HCT116 (cell line): ENCODE measurements around the gene CASZ1. TPM values are rescaled to one million over a fixed set of nuclear protein-coding genes. Genes with fewer than 3 reads are reported as not detected.

Source experiments
- ATAC-seq: fragments of 200-7000 bp; cut with Tn5 transposase; 2 replicates; pipeline ENCODE4 v1.9.1; 2020; ENCODE audit warnings: mild to moderate bottlenecking, moderate library complexity
- BruUV-seq: library from RNA; stranded (reverse); fragments of 400-500 nt; replicated peaks from 2 replicates; lab custom pipeline; 2021; lab: Mats Ljungman, UMichigan
- CTCF ChIA-PET: fragments of 300-600 bp; sonication (Branson Sonifier 250); formaldehyde crosslinking; loops from one replicate; lab custom pipeline; 2021; ENCODE audit warnings: antibody characterized with exemption; lab: Charles Lee
- POLR2A ChIA-PET: fragments of 300-600, 350-600 bp; sonication (Branson Sonifier 250); formaldehyde crosslinking; loops from one replicate; lab custom pipeline; 2021; ENCODE audit warnings: antibody characterized with exemption; lab: Charles Lee
- RAD21 ChIA-PET, 2 experiments: fragments of 300-600 bp; sonication (Branson Sonifier 250); formaldehyde crosslinking; loops; one replicate each; lab custom pipeline; 2023; ENCODE audit warnings: low total read pairs in 2 of 2; ENCODE audit not compliant: uncharacterized antibody in 2 of 2, unreplicated experiment in 2 of 2, low non-redundant PET in 1 of 2; lab: Charles Lee
- DNase-seq: peaks from one replicate; pipeline ENCODE4 v3.0.0-alpha.2; 2010; ENCODE audit warnings: low read depth, low spot score
- H2AFZ ChIP-seq: fragments of 200-600 bp; shearing (Covaris generic), sonication (generic); 2 replicates; pipeline ENCODE4 v1.6.1; 2017; ENCODE audit warnings: low read depth, mixed run types, mixed read lengths, antibody characterized with exemption, low read length; ENCODE audit not compliant: poor library complexity, severe bottlenecking
- H3K27ac ChIP-seq: 2 replicates; pipeline ENCODE4 v1.5.1; 2012; ENCODE audit warnings: low read depth, low read length
- H3K27me3 ChIP-seq: fragments of 200-600 bp; sonication (generic); 2 replicates; pipeline ENCODE4 v1.6.1; 2016; ENCODE audit warnings: mixed run types, low read length, mixed read lengths; ENCODE audit not compliant: insufficient read depth
- H3K36me3 ChIP-seq, 2 experiments: fragments of 200-500 bp in 1 of 2; fragments of 200-600 bp in 1 of 2; sonication (Bioruptor generic) in 1 of 2; sonication (generic) in 1 of 2; 2 replicates each; pipeline versions ENCODE4 v1.5.1 to v1.6.1; 2014 to 2016; ENCODE audit warnings: low read length in 2 of 2, inconsistent platforms in 1 of 2, mixed read lengths in 1 of 2, mixed run types in 1 of 2; ENCODE audit not compliant: insufficient read depth in 2 of 2, control insufficient read depth in 1 of 2
- H3K4me1 ChIP-seq, 2 experiments: fragments of 200-600 bp in 1 of 2; sonication (generic) in 1 of 2; 2 replicates each; pipeline versions ENCODE4 v1.5.1 to v1.6.1; 2012 to 2017; ENCODE audit warnings: low read length in 2 of 2, inconsistent platforms in 1 of 2, mild to moderate bottlenecking in 1 of 2, mixed read lengths in 1 of 2, mixed run types in 1 of 2, moderate library complexity in 1 of 2; ENCODE audit not compliant: insufficient read depth in 2 of 2, control insufficient read depth in 1 of 2
- H3K4me2 ChIP-seq: fragments of 200-600 bp; sonication (generic); 2 replicates; pipeline ENCODE4 v1.6.1; 2017; ENCODE audit warnings: mixed run types, low read length, mixed read lengths
- H3K4me3 ChIP-seq, 2 experiments: fragments of 200-600 bp in 1 of 2; sonication (generic) in 1 of 2; replicated peaks in 1 of 2; 2 replicates each; pipeline ENCODE4 v1.5.1; 2011 to 2016; ENCODE audit warnings: low read length in 2 of 2, control low read depth in 1 of 2, low read depth in 1 of 2, mild to moderate bottlenecking in 1 of 2, mixed read lengths in 1 of 2, mixed run types in 1 of 2
- H3K79me2 ChIP-seq: fragments of 200-600 bp; sonication (generic); 2 replicates; pipeline ENCODE4 v1.6.1; 2017; ENCODE audit warnings: mild to moderate bottlenecking, mixed run types, low read length, moderate library complexity, mixed read lengths; ENCODE audit not compliant: insufficient read depth
- H3K9ac ChIP-seq: fragments of 200-600 bp; sonication (generic); 2 replicates; pipeline ENCODE4 v1.6.1; 2016; ENCODE audit warnings: low read length, mixed read lengths
- H3K9me2 ChIP-seq: fragments of 200-600 bp; sonication (generic), shearing (Covaris generic); 2 replicates; pipeline ENCODE4 v1.6.1; 2017; ENCODE audit warnings: mixed run types, mild to moderate bottlenecking, moderate library complexity; ENCODE audit not compliant: insufficient read depth
- H3K9me3 ChIP-seq, 2 experiments: fragments of 200-500 bp in 1 of 2; fragments of 200-600 bp in 1 of 2; sonication (Bioruptor generic) in 1 of 2; sonication (generic) in 1 of 2; 2 replicates each; pipeline ENCODE4 v1.6.1; 2014 to 2017; ENCODE audit warnings: low read length in 2 of 2, mixed read lengths in 2 of 2, inconsistent platforms in 1 of 2, low read depth in 1 of 2, mild to moderate bottlenecking in 1 of 2, mixed run types in 1 of 2, moderate library complexity in 1 of 2; ENCODE audit not compliant: control insufficient read depth in 1 of 2, insufficient read depth in 1 of 2
- H4K20me1 ChIP-seq: fragments of 200-600 bp; sonication (generic), shearing (Covaris generic); 2 replicates; pipeline ENCODE4 v1.6.1; 2017; ENCODE audit warnings: mixed run types, mild to moderate bottlenecking, moderate library complexity; ENCODE audit not compliant: insufficient read depth
- CBX3 ChIP-seq: IDR thresholded peaks from 2 replicates; pipeline ENCODE4 v1.6.1; 2012; ENCODE audit warnings: low read depth
- CTCF ChIP-seq, 3 experiments: fragments of 200-600 bp in 1 of 3; sonication (generic) in 1 of 3; IDR thresholded peaks in 2 of 3; conservative IDR thresholded peaks in 1 of 3; 2 replicates each; pipeline ENCODE4 v1.5.1; 2012 to 2017; ENCODE audit warnings: low read depth in 2 of 3, low read length in 2 of 3, antibody characterized with exemption in 1 of 3, borderline replicate concordance in 1 of 3, control low read depth in 1 of 3, mild to moderate bottlenecking in 1 of 3, mixed read lengths in 1 of 3, mixed run types in 1 of 3, moderate library complexity in 1 of 3; ENCODE audit not compliant: insufficient read depth in 1 of 3
- ELF1 ChIP-seq: IDR thresholded peaks from 2 replicates; pipeline ENCODE4 v1.6.1; 2012; ENCODE audit warnings: low read depth, borderline replicate concordance
- EZH2 ChIP-seq: fragments of 200-600 bp; sonication (generic); IDR thresholded peaks from 2 replicates; pipeline ENCODE4 v1.6.1; 2017; ENCODE audit warnings: antibody characterized with exemption, mixed run types
- EZH2phosphoT487 ChIP-seq: fragments of 200-600 bp; IDR thresholded peaks from 2 replicates; pipeline ENCODE4 v1.6.1; 2018; ENCODE audit warnings: antibody characterized with exemption, borderline replicate concordance
- JUND ChIP-seq: IDR thresholded peaks from 2 replicates; pipeline ENCODE4 v1.6.1; 2012
- MAX ChIP-seq: IDR thresholded peaks from 2 replicates; pipeline ENCODE4 v1.6.1; 2012
- SIN3A ChIP-seq: IDR thresholded peaks from 2 replicates; pipeline ENCODE4 v1.6.1; 2012; ENCODE audit warnings: low read depth
- SP1 ChIP-seq: IDR thresholded peaks from 2 replicates; pipeline ENCODE4 v1.6.1; 2012; ENCODE audit warnings: low read depth
- SRF ChIP-seq: IDR thresholded peaks from 2 replicates; pipeline ENCODE4 v1.6.1; 2012; ENCODE audit warnings: low read depth
- TCF7L2 ChIP-seq: IDR thresholded peaks from 2 replicates; pipeline ENCODE4 v1.7.0; 2011; ENCODE audit warnings: borderline replicate concordance, inconsistent platforms; ENCODE audit not compliant: insufficient read depth, insufficient read length; ENCODE audit errors: extremely low read depth
- YY1 ChIP-seq: IDR thresholded peaks from 2 replicates; pipeline ENCODE4 v1.6.1; 2011; ENCODE audit warnings: low read length, low read depth, moderate library complexity, mild to moderate bottlenecking; ENCODE audit not compliant: insufficient replicate concordance; ENCODE audit errors: extremely low read depth
- ZFX ChIP-seq: fragments of 450-650 bp; IDR thresholded peaks from 2 replicates; pipeline ENCODE4 v1.6.1; 2017
- intact Hi-C: fragments of 100-400 bp; cut with micrococcal nuclease; formaldehyde crosslinking; loops from 2 replicates; pipeline ENCODE4 v1.10.0; 2022
- total RNA-seq: library from RNA; stranded (reverse); gene quantifications from one replicate; pipeline ENCODE4 v1.2.1, GENCODE V29; 2021; ENCODE audit not compliant: unreplicated experiment
- TF ChIP-seq, protein P1 (sequence below): IDR thresholded peaks from 2 replicates; pipeline ENCODE4 v1.6.1; 2011; ENCODE audit warnings: mild to moderate bottlenecking, low read length, moderate library complexity; ENCODE audit not compliant: insufficient replicate concordance; ENCODE audit errors: extremely low read depth
- TF ChIP-seq, protein P2 (sequence below): IDR thresholded peaks from 2 replicates; pipeline ENCODE4 v1.6.1; 2012

The CASZ1 gene
- total RNA-seq, 1 experiment from 2014 or later = 7.7 TPM

DNA sequence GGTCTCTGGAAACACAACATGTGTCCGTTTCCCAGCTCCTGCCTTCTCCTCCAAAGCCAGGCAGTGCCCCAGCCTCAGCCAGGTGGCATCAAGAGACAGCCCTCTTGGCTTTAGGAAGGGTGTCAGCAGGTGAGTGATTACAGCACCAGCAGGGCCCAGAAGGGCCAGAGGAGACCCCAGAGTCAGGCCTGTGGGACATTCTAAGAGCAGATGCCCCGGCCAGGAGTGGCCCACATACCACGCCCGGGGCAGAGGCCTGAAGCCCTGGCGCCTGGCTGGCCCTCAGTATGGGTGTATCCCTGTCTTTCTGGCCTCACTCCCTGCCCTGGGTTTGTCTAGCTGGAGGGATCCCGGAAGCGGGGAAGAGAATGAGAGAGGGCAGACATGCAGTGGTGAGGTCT, 109.2 kb downstream of the CASZ1 start:
- no TSS peak for BruUV-seq

GRCh38 chr1:10686404-10687040, 109.9 kb downstream of the CASZ1 start:
- CTCF ChIA-PET = no interaction called here
- Histone ChIP-seq H4K20me1 (no peaks in the 10 kb centered on the region), H3K27ac (no peak overlapping the region), H3K9me2 (no peaks in the 10 kb centered on the region), H3K4me3 (no peak overlapping the region), H3K4me1 (peaks cover 17 to 19% of the 10 kb centered on the region in 2 experiments), H3K4me2 (peak overlapping the region; percentile 40), H3K27me3 (no peaks in the 10 kb centered on the region), H3K36me3 (no peaks in the 10 kb centered on the region), H2AFZ (no peak overlapping the region), H3K9me3 (no peaks in the 10 kb centered on the region), H3K9ac (no peak overlapping the region), H3K79me2 (no peaks in the 10 kb centered on the region)
- intact Hi-C loops = no loop called here
- POLR2A ChIA-PET = no interaction called here
- DNase-seq (no peak), ATAC-seq (peak; percentile 37)
- no peak for TF ChIP-seq MAX
- no peak for TF ChIP-seq EZH2
- TF ChIP-seq ZFX = no peak
- no peak for TF ChIP-seq ELF1
- no peak for TF ChIP-seq CTCF (IDR thresholded peaks at IDR 0.05 in 2 of 3, conservative IDR thresholded peaks at IDR 0.05 in 1 of 3; ENCODE audit: borderline replicate concordance in 1 of 3, insufficient read depth in 1 of 3, low read depth in 2 of 3, low read length in 2 of 3)
- no peak for TF ChIP-seq TCF7L2
- no peak for TF ChIP-seq SRF
- no peak for TF ChIP-seq JUND
- TF ChIP-seq, protein P1, sequence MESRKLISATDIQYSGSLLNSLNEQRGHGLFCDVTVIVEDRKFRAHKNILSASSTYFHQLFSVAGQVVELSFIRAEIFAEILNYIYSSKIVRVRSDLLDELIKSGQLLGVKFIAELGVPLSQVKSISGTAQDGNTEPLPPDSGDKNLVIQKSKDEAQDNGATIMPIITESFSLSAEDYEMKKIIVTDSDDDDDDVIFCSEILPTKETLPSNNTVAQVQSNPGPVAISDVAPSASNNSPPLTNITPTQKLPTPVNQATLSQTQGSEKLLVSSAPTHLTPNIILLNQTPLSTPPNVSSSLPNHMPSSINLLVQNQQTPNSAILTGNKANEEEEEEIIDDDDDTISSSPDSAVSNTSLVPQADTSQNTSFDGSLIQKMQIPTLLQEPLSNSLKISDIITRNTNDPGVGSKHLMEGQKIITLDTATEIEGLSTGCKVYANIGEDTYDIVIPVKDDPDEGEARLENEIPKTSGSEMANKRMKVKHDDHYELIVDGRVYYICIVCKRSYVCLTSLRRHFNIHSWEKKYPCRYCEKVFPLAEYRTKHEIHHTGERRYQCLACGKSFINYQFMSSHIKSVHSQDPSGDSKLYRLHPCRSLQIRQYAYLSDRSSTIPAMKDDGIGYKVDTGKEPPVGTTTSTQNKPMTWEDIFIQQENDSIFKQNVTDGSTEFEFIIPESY = no peak
- TF ChIP-seq EZH2phosphoT487 = no peak
- no peak for TF ChIP-seq SP1
- no peak for TF ChIP-seq SIN3A
- TF ChIP-seq, protein P2, sequence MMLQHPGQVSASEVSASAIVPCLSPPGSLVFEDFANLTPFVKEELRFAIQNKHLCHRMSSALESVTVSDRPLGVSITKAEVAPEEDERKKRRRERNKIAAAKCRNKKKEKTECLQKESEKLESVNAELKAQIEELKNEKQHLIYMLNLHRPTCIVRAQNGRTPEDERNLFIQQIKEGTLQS = no peak
- no TSS peak for BruUV-seq
- RAD21 ChIA-PET = no interaction called here

More for the DNA sequence above, 109.2 kb downstream of the CASZ1 start:
- CTCF ChIA-PET = no interaction called here
- TF ChIP-seq ZFX (no peak), JUND (no peak), YY1 (no peak), CBX3 (no peak)
- TF ChIP-seq, all 23 proteins: peak for 0
- H3K27ac ChIP-seq = no peak overlapping the region
- intact Hi-C loops = no loop called here
- no peak overlapping the region for H2AFZ ChIP-seq
- H3K4me3 ChIP-seq = no peak overlapping the region
- ATAC-seq = no peak
- no peaks in the 10 kb centered on the region for H3K79me2 ChIP-seq
- ChIA-PET RAD21 (no interaction called here), POLR2A (no interaction called here)
- H3K4me1 ChIP-seq = peaks cover 17 to 25% of the 10 kb centered on the region in 2 experiments
- H3K36me3 ChIP-seq = no peaks in the 10 kb centered on the region
- DNase-seq = no peak
- H3K4me2 ChIP-seq = peak overlapping the region; percentile 40; the same call in 1 of the 2 replicates
- H3K9ac ChIP-seq = no peak overlapping the region
- no peaks in the 10 kb centered on the region for H3K9me3 ChIP-seq
- H3K27me3 ChIP-seq = no peaks in the 10 kb centered on the region
- H3K9me2 ChIP-seq = no peaks in the 10 kb centered on the region
- no peaks in the 10 kb centered on the region for H4K20me1 ChIP-seq
